GM21360 (cell line): ENCODE results near the gene CEP85L.

Experiments
- ATAC-seq: cut with Tn5 transposase; IDR thresholded peaks from one replicate; pipeline ENCODE4 v1.9.1; 2021; ENCODE audit warnings: mild to moderate bottlenecking, moderate library complexity; ENCODE audit not compliant: unreplicated experiment

Gene CEP85L

DNA sequence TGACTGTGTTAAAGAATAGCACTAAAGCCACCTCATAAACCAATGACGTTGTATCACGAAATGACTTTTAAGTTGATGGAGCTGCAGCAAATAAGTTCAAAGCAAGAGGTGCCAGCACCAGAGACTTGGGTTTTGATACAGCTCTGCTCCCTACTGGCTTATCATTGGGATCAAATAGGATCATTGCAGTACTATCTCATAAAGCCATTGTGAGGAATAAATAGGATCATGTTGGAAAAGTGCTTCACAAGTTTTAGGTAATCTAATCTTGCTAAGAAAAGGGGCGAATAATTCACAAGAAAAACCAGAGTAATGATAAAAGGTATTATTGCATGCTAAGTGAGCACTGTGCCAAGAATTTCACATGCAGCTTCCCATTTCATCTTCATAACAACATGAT lies 10.4 kb upstream of the CEP85L start:
- ATAC-seq: no peak

GRCh38 chr6:118660218-118660569 lies 8.8 kb upstream of the CEP85L start:
- ATAC-seq: no peak

- ATAC-seq: no peak
These were observed 8.3 kb upstream of the CEP85L start for GRCh38 chr6:118659513-118660217.

- no peak for ATAC-seq
These were observed 5.6 kb upstream of the CEP85L start for GRCh38 chr6:118656847-118657451.

- ATAC-seq: no peak
These were observed 742 bp upstream of the CEP85L start for GRCh38 chr6:118652051-118652615.

GRCh38 chr6:118650582-118651281 lies 659 bp downstream of the CEP85L start:
- ATAC-seq: peak; percentile 33

DNA sequence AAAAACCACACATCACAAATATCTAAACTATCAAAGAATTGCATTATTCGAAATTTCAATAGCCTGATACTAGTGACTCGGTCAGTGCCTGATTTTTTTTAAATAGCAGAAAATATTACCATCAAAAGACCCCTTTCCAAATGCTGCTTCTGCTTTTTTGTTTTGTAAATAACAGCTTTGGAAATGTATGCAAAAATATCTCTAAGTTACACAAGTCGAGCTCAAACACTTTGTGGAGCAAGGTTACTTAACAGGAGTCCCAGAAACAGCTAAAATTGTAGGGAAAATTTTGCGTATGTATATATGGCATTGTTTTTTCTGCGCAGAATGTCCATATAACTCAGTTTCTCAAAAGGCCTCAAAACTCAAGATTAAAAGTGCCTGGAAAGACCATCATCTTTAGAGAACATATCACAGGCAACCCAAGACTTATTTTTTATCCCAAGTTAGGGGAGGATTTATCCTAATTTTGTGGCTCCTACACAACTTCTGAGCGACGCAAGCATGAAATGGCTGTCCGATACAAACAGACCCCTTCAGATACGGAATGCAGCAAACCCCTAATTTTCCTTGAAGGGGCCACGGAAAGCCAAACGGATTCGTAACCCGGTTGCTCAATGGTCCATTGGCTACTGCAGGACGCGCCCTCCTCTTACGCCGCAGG lies 1.3 kb downstream of the CEP85L start:
- no peak for ATAC-seq

DNA sequence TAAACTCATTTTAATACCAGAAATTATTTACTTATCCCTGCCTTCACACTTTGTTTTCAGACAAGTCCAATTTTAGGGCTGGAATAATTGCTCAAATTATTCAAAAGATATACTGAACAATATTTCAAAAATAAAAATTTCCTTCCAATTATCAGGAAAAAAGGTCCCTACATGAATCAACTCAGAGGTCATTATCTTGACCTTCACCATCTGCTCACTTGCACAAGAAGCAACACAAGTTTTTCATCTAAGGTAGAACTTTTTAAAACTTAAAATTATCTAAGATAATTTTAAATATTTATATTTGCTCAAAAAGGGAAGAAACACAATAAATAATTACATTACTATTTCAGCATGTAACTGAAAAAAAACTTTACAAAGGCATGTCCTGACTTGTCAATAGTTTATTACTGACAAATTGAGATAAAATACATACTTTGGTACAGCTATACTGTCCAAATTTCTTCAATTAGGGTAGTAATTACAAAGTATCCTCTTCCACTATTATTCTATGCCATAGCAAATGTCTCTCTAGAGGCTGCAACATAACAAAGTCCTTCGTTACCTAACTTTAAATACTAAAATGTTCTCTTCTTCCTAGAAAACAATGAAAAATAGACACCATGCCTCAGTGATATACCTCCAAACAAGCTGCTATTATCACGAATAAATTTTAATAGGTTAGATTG lies 2.4 kb downstream of the CEP85L start:
- no peak for ATAC-seq

DNA sequence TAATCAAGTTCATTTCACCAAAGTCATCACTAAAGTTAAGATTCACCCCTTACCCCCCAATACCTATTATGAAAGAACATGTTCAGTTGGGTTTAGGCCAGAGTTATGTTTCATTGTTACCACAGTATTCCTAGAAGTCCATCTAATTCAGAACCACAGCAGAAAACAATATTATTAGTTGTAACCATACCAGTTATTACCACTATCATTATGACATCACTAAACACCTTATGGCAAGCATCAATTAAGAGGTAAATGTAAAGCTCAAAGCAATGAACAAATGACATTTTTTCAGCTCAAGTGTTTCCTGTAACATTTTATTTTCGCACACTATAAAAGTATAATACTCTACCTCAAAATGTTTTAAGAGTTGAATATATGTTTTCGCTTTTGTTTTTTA lies 4.4 kb downstream of the CEP85L start:
- no peak for ATAC-seq

GRCh38 chr6:118645395-118645794 lies 6.0 kb downstream of the CEP85L start:
- no peak for ATAC-seq

- ATAC-seq: no peak
These were observed 7.4 kb downstream of the CEP85L start for GRCh38 chr6:118644007-118644406.

DNA sequence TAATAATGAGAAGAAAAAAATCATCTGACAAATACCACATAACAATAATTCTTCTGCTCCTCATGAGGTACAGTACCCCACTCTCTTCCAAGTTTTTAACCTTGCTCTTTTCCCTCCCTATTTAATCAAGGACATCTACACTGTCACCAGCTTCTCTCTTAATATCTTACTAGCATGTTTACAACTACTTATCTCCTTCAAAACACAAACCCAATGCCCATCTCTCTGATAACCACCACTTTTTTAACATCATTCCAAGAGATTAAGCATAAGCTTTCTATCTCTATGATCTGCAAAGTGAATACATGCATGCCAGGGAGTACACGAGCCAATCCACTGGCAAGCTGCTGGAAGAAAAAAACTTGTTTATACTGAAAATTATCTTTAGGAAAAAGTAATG lies 10.3 kb downstream of the CEP85L start:
- ATAC-seq: no peak

DNA sequence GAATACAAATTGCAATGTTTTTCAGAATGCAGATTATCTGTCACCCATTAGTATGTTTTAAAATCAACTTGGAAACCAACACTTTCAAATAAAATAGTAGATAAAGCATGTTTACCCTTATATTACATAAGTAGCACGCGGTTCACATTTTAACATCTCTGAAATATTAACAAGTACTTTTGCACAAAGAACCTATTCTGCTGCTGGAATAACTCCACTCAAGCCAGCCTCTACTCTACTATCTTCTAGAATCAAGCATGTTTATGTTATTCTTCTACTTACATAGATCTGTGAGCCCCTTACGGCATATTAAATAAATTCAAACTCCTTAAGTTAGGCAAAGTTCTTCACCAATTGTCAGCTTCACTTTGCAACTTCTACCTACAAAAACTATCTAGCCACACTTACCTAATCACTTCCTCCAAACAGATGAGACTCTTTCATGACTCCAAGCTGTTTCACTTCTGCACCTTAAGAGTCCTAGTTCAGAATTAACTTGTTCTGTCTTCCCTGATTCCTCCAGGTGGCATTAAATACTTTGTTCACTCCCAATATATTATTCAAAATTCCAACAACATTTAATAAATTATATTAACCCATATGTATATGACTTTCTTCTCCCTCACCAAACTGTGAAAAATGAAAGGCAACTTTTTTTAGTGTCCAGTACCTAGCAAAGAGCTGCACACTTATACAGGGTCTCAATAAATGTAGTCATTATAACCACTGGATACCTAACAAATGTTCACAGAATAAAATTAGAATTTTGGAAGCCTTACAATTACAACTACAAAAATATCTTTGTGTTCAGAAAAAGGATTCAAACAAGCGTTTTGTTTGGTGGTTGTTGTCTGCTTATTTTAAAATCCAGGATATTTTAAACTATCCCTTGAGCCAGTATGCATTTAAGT lies 12.1 kb downstream of the CEP85L start:
- ATAC-seq: peak; percentile 79

- ATAC-seq: no peak
These were observed 13.1 kb downstream of the CEP85L start for GRCh38 chr6:118638288-118638687.

GRCh38 chr6:118635909-118636735 lies 15.3 kb downstream of the CEP85L start:
- ATAC-seq: no peak

GRCh38 chr6:118632359-118632758 lies 19.0 kb downstream of the CEP85L start:
- ATAC-seq: no peak

- no peak for ATAC-seq
These were observed 20.5 kb downstream of the CEP85L start for GRCh38 chr6:118630923-118631322.

GRCh38 chr6:118630067-118630466 lies 21.3 kb downstream of the CEP85L start:
- no peak for ATAC-seq

GRCh38 chr6:118627724-118628123 lies 23.7 kb downstream of the CEP85L start:
- no peak for ATAC-seq
